ENCODE measurements around the gene KCNIP4. TPM values are rescaled to one million over a fixed set of nuclear protein-coding genes. Genes with fewer than 3 reads are reported as not detected.

KCNIP4 gene
- polyA plus RNA-seq, 1 donor (not counting 4 experiments of a cell fraction or from before 2014, with no cell fraction given) = 0.07 TPM

DNA sequence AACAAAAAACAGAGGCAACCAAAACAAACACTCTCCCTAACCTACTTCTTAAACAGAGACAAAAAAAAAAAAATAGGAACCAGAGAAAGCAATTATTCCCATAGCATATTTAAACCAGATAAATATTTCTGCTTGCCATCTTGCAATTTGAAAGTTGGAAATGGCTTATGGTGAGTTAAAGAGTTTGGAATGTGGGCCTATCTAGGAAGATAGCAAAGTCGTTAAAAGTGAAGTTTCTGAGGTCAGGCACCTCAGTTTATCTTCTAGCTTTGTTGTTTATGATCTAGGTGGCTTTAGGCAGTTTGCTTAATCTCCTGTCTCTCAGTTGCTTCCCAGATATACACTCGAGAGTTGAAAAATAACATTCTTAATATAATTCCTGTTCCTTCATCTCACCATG, 284.2 kb downstream of the KCNIP4 start:
- Histone ChIP-seq H3K79me2 (ENCODE audit: control insufficient read depth, insufficient read depth, low read length) (no peaks in the 10 kb centered on the region), H4K20me1 (ENCODE audit: control insufficient read depth, extremely low read depth, insufficient read depth, low read length) (no peaks in the 10 kb centered on the region), H3K27me3 (ENCODE audit: control insufficient read depth, extremely low read depth, insufficient read depth, low read length) (no peaks in the 10 kb centered on the region), H3K27ac (ENCODE audit: control insufficient read depth, insufficient read depth, low read length) (no peak overlapping the region), H3K9me3 (ENCODE audit: control insufficient read depth, low read depth, low read length) (no peaks in the 10 kb centered on the region), H3K9me1 (ENCODE audit: control insufficient read depth, extremely low read depth, insufficient read depth, low read length) (no peaks in the 10 kb centered on the region), H3K4me3 (ENCODE audit: control insufficient read depth in 2 of 3, extremely low read depth in 1 of 3, insufficient read depth in 2 of 3, low read depth in 1 of 3, low read length in 3 of 3) (no peak overlapping the region), H3K36me3 (ENCODE audit: control insufficient read depth in 2 of 2, extremely low read depth in 1 of 2, insufficient read depth in 2 of 2, low read length in 2 of 2) (no peaks in the 10 kb centered on the region), H3K4me2 (ENCODE audit: control insufficient read depth, extremely low read depth, insufficient read depth, low read depth, low read length) (no peak overlapping the region), H3K4me1 (ENCODE audit: control insufficient read depth, extremely low read depth, insufficient read depth, low read length) (no peaks in the 10 kb centered on the region), H3K9ac (ENCODE audit: control insufficient read depth, extremely low read depth, insufficient read depth, low read length) (no peak overlapping the region), H2AFZ (ENCODE audit: control insufficient read depth, low read length) (no peak overlapping the region)
- no peak for DNase-seq (ENCODE audit: low read depth, low spot score)
- no peak for TF ChIP-seq EZH2 (IDR thresholded peaks at IDR 0.05; ENCODE audit: low read length)
- TF ChIP-seq, protein P1, sequence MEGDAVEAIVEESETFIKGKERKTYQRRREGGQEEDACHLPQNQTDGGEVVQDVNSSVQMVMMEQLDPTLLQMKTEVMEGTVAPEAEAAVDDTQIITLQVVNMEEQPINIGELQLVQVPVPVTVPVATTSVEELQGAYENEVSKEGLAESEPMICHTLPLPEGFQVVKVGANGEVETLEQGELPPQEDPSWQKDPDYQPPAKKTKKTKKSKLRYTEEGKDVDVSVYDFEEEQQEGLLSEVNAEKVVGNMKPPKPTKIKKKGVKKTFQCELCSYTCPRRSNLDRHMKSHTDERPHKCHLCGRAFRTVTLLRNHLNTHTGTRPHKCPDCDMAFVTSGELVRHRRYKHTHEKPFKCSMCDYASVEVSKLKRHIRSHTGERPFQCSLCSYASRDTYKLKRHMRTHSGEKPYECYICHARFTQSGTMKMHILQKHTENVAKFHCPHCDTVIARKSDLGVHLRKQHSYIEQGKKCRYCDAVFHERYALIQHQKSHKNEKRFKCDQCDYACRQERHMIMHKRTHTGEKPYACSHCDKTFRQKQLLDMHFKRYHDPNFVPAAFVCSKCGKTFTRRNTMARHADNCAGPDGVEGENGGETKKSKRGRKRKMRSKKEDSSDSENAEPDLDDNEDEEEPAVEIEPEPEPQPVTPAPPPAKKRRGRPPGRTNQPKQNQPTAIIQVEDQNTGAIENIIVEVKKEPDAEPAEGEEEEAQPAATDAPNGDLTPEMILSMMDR (optimal IDR thresholded peaks at IDR 0.05 in 1 of 3, IDR thresholded peaks at IDR 0.05 in 1 of 3, conservative IDR thresholded peaks at IDR 0.05 in 1 of 3; ENCODE audit: extremely low read depth in 1 of 3, insufficient read depth in 2 of 3, low read length in 3 of 3) = no peak
- FAIRE-seq = no peak
- dilution Hi-C loops (cut with MboI; ENCODE audit: extremely low pct_ligation_motif_present, low sequenced_read_pairs) = no loop called here

DNA sequence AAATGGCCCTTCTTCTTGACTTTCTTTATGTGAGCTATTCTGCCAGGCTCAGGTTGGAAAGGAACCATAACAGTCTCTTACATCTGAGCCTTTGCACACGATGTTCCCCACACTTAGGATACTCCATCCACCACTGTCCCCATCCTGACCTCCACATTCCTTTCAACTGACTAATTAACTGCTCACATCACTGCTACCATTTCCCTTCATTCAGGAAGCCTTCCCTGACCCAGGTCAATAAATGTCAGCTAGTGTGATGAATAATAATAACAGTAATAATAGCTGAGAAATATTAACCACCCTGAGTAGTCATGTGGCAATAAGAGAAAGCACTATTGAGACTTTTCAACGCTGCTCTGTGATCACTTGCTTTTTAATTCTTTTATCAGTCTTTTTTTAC, 291.7 kb downstream of the KCNIP4 start:
- H4K20me1 ChIP-seq (ENCODE audit: control insufficient read depth, extremely low read depth, insufficient read depth, low read length) = no peaks in the 10 kb centered on the region
- no peak overlapping the region for H3K4me3 ChIP-seq (ENCODE audit: control insufficient read depth in 2 of 3, extremely low read depth in 1 of 3, insufficient read depth in 2 of 3, low read depth in 1 of 3, low read length in 3 of 3)
- H3K36me3 ChIP-seq (ENCODE audit: control insufficient read depth in 2 of 2, extremely low read depth in 1 of 2, insufficient read depth in 2 of 2, low read length in 2 of 2) = no peaks in the 10 kb centered on the region
- peak overlapping the region; percentile 12 for H2AFZ ChIP-seq (ENCODE audit: control insufficient read depth, low read length)
- H3K27me3 ChIP-seq (ENCODE audit: control insufficient read depth, extremely low read depth, insufficient read depth, low read length) = no peaks in the 10 kb centered on the region
- FAIRE-seq = peak; percentile 48
- H3K27ac ChIP-seq (ENCODE audit: control insufficient read depth, insufficient read depth, low read length) = no peak overlapping the region
- H3K9ac ChIP-seq (ENCODE audit: control insufficient read depth, extremely low read depth, insufficient read depth, low read length) = no peak overlapping the region
- H3K9me3 ChIP-seq (ENCODE audit: control insufficient read depth, low read depth, low read length) = no peaks in the 10 kb centered on the region
- DNase-seq (ENCODE audit: low read depth, low spot score) = no peak
- dilution Hi-C loops (cut with MboI; ENCODE audit: extremely low pct_ligation_motif_present, low sequenced_read_pairs) = no loop called here
- no peaks in the 10 kb centered on the region for H3K9me1 ChIP-seq (ENCODE audit: control insufficient read depth, extremely low read depth, insufficient read depth, low read length)
- H3K79me2 ChIP-seq (ENCODE audit: control insufficient read depth, insufficient read depth, low read length) = no peaks in the 10 kb centered on the region
- TF ChIP-seq EZH2 (IDR thresholded peaks at IDR 0.05; ENCODE audit: low read length) = no peak
- TF ChIP-seq, protein P1 (optimal IDR thresholded peaks at IDR 0.05 in 1 of 3, IDR thresholded peaks at IDR 0.05 in 1 of 3, conservative IDR thresholded peaks at IDR 0.05 in 1 of 3; ENCODE audit: extremely low read depth in 1 of 3, insufficient read depth in 2 of 3, low read length in 3 of 3) = no peak
- no peak overlapping the region for H3K4me2 ChIP-seq (ENCODE audit: control insufficient read depth, extremely low read depth, insufficient read depth, low read depth, low read length)
- H3K4me1 ChIP-seq (ENCODE audit: control insufficient read depth, extremely low read depth, insufficient read depth, low read length) = peaks cover 7% of the 10 kb centered on the region

Data from keratinocyte (primary cell).